T-helper 22 cell (primary cell): ENCODE data around the gene GAREM1.
"Not testable (repeated sequence)": the region's sequence is repeated elsewhere in the genome, so short reads cannot be mapped to it uniquely, and the experiment has no call there.

ENCODE experiments used
- DNase-seq: peaks from one replicate; pipeline ENCODE4 v3.0.0-alpha.2; 2020; ENCODE audit warnings: low read depth

GAREM1 gene

DNA sequence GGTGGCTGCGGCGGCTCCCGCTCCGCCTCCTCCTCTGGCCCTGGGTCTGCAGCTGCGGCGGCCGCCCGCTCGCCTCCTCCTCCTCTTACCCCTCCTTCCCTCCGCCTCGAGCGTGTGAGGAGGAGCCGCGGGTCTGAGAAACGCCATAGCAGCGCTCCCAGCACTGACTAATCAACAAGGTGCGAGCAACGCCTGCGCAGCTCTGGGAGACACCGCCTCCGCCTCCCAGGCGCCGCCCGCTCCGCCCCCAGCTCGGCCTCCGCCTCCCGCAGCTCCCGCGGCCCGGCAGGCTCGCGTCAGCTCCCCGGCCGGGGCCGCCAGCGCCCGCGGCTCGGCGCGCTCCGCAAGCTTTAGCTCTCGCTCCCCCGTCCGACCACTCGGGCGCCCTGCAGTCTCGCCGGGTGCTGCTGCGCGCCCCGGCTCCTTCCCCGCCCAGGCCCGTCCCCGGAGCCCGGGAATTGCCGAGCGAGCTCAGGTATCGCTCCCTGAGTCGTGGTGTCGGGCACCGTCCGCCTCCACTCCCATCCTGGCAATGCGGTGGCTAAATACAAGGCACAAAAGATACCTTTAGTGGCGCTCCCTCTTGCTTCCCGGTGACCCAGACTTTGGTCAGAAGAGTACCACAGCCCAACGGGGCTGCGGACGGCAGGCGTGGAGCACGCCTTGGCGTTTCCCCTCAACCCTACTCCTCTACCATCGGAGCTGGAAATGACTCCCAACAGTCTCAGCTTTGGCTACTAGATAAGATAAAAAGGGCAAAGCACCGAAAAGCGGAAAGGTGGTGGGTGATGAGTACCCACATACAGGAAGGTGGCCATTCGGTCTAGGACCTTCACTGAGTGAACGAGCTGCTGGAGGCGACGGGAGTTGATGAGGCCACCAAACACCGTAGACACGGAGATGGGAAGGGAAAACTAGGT lies at the start of gene GAREM1:
GAREM1 (minus strand) TSS at position 169 of the 920 bp plus-strand sequence. CDS start 454 bp downstream, outside the sequence.
- DNase-seq: peak; percentile 59

DNA sequence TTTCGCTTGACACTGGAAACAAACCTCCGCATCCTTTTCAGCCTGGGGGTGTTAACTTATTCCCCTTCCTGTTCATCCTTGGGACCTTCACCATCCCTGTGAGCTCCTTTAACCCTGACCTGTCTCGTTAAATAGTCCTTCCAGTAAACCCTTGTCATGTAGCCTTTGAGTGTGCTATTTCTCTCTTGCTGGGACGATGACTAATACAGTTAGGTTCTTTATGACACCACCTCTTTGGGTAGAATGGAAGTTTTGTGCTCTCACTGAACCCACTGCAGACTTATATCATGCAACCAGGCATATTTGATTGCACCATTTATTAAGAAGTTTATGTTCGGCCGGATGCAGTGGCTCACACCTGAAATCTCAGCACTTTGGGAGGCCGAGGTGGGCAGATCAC lies 40.5 kb upstream of the GAREM1 start:
- no peak for DNase-seq

DNA sequence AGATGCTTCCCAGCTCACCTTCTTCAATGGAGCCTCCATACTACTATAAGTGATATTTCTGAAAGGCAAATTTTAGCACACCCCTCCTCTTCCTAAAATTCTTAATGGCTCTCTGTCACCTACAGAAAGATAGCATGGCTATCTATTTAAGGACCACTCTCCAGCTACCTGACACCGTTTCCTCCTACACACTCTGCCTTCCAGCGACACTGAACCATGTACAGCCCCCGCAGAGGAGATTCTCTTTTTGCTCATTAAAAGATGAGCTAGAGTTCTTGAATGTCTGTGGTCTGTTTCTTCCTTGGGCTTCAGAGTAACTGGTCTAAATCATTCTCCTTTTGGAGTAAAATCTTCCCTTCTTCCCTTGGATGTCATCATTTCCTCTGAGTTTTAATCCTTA lies 38.4 kb upstream of the GAREM1 start:
- no peak for DNase-seq

DNA sequence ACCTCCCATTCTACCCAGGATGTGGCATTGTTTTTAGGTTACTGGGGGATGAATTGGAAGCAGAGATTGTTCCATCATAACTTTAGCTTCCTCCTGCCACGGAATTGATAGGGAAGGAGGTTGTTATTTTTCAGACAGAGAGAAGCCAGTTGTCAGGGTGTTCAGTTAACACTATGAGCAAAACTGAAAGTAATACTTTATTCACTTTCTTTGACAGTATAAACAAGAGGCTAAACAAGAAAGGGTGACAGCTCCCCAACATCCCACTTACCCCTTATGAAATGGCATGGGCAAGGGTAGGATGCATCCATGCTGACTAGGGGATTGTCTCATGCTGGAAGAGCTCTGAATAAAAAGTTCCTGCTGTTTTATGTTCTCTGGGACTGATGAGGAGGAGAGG lies 36.4 kb upstream of the GAREM1 start:
- no peak for DNase-seq

DNA sequence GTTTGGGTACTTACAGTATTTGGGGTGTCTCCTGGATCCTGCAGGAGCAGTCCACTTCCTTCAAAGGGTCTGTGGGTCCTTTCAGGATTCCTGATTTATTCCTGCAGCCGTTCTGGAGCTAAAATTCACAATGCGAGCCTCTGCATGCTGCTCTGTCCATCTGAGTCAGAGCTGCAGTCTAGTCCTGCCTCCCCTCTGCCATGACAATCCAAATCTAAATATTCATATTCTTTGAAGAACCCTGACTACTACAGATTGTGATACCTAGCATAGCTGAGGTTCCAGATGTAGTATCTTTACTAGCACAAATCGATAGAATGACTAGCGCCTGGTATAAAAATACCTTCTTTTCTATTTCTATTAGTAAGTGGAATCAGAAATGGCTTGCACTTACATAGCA lies 31.3 kb upstream of the GAREM1 start:
- no peak for DNase-seq

DNA sequence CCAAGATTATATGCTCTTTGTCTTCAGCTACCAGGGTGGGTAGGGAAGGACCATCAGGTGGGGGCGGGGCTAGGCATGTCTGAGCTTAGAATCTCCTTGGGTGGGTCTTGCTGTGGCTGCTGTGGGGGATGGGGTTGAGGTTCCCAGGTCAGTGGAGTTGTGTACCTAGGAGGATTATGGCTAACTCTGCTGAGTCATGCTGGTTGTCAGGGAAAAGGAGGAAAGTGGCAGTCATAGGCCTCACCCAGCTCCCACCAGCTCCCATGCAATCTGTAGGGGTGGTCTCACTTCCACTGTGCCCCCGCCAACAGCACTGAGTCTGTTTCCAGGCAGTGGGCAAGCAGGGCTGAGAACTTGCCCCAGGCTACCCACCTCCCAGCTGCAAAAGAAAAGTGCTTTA lies 30.6 kb upstream of the GAREM1 start:
- not testable (repeated sequence) for DNase-seq

DNA sequence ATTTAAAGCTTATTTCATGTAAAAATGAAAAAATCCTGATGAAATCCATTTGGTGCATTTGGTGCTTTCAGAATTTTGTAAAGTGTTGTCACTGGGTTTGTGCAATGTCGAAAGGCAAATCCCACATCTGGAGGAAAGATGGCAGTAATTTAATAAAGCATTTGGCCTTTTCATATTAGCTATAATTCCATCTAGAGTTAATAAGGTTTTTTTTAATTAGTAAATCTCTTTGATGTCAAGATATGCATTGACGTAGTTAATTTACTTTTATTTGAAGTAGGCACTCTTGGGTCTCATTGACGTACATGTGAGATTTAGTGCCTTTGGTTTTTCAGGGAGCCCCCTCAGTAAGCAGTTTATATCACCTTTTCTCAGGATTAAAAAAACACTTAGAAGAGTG lies 12.3 kb upstream of the GAREM1 start:
- no peak for DNase-seq

DNA sequence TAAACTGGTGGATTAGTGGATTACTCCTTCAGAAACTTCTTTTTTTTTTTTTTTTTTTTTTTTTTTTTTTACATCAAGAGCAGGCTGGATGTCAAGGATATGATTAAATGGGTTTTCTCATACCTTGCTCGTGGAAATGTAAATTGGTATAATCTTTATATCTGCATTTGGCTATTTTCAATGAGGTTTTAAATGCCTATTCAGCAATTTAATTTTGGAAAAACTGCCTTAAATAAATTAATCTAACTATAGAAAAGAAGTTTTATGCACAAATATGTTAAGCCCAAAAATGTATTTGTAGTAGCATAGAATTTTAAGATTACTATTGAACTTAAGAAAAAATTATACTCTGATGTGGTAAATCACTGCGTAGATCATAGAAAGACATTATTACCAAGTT lies 11.4 kb upstream of the GAREM1 start:
- DNase-seq: no peak

DNA sequence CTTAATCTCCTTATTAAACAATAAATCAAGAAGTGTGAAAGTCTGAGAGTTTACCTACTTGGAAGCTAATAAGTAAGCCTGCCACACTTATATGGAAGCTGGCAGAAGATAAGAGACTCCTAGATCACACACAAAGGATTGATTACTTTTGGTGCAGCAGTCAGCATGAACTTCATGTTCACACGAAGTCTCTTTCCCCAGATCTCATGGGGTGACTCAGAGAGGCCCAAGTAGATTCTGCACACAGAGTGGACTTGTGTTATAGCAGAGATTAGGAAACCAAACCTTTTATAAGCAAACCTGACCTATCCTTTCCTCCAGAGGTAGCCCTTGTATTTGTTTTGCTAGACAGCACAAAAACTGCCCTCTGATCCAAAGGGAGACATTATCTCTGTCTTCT lies 9.9 kb upstream of the GAREM1 start:
- DNase-seq: no peak

DNA sequence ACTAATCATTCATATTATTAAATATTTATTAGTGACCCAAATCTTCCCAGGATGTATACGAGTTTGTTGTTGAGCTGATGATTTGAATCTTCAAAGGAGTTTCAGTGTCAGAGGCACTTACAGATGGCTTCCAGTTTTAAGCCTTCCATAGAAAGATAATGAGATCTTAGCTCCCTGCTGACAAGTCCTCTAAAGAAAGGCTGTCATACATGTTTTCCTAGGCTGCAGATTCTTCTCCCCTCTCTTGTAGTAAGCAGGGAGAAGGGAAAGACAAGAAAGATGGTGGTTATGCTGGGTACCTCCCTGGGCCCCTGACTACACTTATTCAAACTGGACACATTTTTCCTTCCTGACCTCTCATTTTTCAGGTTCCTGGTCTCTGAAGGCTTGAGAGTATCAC lies 8.1 kb upstream of the GAREM1 start:
- no peak for DNase-seq

DNA sequence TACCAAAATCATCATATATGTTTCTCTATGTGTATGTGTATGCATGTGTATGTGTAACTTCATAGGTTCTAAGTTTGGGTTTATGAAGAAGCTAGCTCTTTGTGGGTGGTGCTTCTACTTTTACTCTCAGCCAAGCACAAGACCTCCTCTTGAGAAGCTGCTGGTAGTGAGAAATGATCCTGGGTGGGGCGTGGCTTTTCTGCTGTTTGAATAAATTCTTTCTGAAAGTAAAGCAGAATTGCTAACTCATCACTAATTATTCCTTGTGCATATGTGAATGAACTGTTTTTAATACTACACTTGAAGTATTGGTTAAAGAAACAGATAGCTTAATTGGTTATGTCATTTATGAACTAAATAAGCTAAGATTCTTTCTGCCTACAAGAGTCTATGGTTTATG lies 7.6 kb upstream of the GAREM1 start:
- DNase-seq: no peak

DNA sequence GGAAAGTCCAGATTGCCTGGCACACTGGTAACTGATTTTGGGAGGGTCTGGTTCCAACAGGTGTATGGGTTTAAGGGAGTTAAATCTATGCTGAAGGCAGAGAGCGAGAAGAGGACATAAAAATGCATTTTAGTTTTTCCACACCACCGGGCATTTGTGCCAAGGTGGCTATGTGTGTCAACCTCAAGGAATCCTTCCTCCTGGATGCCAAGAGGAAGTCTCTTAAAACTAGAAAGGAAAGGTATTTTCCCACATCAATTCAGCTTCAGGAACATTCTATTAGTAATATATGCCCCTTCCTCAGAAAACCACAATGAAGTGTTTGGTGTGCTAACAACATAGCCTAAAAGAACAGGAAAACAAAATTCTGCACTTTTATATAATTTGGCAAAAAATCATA lies 5.4 kb upstream of the GAREM1 start:
- no peak for DNase-seq

DNA sequence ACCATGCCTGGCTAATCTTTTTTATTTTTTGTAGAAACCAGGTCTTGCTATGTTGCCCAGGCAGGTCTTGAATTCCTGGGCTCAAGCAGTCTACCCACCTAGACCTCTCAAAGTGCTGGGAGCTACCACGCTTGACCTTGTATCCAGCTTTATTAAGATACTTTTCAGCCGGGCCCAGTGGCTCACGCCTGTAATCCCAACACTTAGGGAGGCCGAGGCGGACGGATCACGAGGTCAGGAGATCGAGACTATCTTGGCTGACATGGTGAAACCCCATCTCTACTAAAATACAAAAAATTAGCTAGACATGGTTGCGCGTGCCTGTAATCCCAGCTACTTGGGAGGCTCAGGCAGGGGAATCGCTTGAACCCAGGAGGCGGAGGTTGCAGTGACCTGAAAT lies 4.4 kb upstream of the GAREM1 start:
- DNase-seq: not testable (repeated sequence)

DNA sequence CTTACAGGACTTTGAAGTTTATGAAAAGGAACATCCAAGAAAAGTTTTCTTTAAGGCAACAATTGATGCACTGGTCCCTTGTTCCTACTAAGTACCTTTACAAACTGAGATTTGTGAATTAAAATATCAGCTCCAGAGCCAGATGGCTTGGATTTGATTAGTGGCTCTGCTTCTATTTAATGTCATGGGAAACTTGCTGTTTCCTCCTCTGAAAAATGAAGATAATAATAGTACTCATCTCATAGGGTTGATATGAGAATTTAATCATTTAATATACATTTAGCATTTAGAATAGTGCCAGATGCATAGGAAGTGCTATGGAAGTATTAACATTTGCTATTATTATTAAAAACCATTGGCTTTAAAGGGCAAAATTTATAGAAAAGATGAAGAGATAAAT lies 2.6 kb upstream of the GAREM1 start:
- no peak for DNase-seq

DNA sequence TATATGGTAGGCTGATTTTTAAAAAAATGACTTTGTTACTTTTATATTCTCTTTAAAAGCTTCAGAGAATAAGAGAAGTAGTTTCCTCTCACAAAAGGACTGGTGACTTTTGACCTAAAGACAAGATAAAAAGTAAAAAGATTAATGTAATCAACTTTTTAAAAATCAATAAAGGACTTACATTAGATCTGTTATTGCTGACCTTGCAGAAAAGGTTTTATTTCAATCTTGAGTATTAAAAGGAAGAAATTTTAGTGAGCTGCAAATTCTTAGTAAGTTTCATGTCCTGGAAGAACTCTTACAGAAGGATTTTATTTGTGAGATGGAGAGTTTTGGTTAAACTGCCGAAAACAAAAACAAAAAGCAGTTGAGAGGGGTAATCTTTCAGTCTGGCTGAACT lies 2.2 kb upstream of the GAREM1 start:
- no peak for DNase-seq

DNA sequence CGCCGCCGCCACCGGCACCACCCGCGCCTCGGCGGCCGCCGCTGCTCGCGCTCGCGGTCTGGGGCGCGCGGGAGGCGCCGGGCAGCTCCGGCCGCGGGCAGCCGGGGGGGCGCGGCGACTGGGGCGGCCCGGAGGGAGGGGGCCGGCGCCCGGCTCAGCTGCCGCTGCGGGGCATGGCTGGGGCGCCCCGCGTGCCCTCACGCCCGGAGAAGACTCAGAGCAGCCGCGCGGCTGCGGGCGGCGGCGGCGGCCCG lies 295 bp downstream of the GAREM1 start:
- DNase-seq: no peak

DNA sequence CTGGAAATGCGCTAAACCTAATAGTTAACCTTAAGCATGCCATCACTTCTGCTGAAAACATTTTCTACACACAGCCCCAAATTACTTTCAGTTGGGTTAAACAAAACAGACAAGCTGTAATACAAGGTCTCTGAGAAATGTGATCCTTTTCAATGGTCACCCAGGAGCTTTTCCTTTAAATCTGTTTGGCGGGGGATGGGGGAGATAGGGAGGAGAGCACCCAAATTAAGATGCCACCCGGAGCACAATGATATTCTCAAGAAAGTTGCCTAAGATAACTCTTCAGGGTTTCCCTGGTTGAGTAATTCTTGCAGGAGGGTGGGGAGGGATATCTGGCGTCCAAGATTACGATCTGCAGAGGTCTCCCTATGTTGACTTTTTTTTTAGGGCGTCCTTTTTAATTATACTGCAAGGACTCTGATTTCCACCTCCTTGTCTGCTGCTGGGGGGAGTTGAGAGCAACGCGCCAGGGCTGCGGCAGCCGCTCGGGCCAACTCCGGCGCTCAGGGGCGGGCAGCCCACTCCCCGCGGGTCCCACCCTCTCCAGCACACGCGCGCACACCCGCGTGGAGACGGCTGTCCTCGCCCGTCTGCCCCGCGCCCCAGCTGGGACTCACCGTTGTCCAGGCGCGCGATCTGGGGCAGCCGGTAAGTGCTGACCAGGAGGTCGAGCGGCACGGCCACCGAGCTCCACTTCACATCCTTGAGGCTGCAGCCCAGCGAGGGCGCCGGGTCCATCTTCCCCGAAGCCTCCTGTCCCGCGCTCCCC lies 807 bp downstream of the GAREM1 start:
- no peak for DNase-seq

DNA sequence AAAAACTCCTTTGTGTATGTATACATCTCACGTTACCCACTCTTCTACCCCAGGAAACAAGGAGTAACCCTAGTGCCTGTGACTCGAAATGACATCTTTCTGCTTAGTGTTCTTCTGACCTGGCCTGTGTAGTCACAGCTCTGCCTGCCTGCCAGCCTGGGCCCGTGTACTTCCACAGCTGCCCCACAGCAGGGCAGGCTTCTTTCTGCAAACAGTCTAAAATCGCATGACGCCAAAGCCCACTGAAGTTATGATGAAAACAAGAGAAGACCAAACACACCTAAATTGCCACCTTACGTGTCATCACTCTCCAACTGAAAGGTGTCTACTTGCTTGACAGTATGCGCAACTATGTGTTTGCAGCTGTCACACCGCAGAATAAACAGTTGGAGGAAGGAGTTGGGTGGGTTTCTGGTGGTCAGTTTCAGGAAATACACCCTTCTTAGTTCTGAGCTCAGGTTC lies 1.5 kb downstream of the GAREM1 start:
- no peak for DNase-seq

DNA sequence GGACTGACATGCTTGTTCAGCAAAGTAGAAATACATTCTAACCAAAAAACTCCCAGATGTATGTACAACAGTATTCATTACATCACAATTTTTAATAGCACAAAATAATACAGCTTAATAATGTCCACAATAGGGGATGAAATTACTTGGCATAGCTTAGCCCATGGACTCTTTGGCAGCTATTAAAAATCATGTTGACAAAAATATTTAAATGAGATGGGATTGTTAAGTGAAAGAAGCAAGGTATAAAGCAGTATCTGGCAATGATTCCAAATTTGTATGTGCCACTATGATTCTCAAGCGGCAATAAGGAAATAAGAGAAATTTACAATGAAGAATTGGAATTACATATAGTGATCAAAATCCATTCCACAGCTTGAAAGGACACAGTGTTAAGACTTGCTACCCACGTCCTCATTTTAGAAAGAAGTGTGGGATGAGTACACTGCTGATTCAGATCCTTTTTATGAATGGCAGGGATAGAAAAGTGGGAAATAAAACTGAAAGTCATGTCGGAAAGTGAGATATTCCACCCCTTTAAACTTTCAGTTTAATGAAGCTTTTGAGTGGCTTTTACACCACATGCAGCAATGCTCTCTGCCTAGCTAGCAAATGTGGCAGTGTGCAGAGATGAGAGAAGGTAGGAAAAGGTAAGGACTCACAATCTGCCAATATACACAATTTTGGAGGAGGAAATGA lies 2.4 kb downstream of the GAREM1 start:
- no peak for DNase-seq

DNA sequence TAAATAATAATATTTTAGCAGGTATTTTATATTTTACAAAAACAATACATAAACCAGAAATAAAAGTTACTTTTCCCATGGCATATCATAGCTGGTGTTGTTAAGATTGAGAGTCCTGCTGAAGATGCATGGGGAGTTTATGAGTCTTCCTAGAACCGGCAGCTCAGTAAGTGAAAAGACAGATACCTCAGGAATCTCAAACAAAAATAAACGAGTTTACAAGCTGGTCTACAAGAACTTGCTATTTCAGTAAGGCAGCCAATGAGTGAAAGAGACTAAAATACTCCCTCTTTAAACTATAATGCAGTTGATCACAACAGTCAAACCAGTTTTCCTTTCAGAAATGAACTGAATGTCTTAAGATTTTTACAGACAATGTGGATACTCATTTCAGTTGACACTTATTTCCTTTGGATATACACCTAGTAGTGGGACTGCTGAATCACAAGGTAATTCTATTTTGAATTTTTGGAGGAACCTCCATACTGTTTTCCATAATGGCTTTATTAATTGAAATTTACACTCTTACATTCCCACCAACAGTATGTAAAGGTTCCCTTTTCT lies 8.9 kb downstream of the GAREM1 start:
- no peak for DNase-seq

DNA sequence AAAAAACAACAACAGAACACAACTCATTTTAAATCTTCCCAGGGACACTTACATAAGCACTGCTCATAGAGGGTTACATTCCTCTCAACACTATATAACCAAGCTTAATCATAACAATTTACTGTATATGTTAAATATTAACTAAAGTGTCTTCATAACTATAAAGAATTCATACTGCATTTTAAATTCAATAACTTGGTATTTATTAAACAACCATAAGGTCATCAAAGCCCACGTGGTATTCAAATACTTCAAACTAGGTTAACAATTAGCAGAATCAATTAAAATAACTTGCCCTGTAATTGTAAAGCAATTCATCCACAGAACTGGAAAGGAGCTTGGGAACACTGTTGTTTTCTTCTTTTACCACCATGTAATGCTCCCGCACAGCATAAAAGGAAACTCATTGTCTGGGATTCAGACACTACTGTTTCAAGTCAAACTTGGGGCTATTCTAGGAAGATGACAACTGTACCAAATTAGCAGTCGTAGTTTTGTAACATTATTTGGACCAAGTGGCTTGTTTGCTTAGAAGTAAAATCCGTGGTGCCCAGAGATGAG lies 10.4 kb downstream of the GAREM1 start:
- no peak for DNase-seq
